GM08714 (cell line): Measurements from ENCODE around the gene GINS3.

Experiments used
- H3K4me3 ChIP-seq: fragments of 200-500 bp; sonication (Bioruptor generic); 2 replicates; pipeline ENCODE4 v1.5.1; 2014; ENCODE audit warnings: mild to moderate bottlenecking, low read length, inconsistent platforms
- ZNF274 ChIP-seq: IDR thresholded peaks from 2 replicates; pipeline ENCODE4 v1.6.1; 2012; ENCODE audit warnings: mild to moderate bottlenecking, low read depth, low read length

Gene GINS3

DNA sequence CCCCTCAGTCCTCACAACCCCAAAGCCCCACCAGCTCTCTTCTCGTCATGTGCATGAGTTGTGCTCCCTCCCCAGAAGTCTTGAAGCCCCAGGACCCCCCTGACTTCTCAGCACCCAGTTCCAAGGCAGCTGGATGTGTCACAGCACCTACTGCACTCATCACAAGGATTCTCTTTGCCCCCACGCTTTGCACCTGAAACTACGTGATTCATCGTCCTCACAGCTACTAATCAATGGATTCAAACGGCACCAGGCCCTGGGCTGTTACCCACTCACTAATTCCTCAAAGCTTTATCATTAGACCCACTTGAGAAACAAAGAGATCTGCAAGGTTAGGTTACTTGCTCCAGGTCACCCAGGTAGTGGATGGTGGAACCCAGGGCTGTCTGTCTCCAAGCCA is 62.6 kb downstream of the GINS3 start:
- no peak overlapping the region for H3K4me3 ChIP-seq
- no peak for TF ChIP-seq ZNF274
